HG03103 (cell line): ENCODE results near the gene HDAC4.

ENCODE experiments used
- ATAC-seq: cut with Tn5 transposase; IDR thresholded peaks from one replicate; pipeline ENCODE4 v1.9.1; 2021; ENCODE audit warnings: low read depth; ENCODE audit not compliant: unreplicated experiment

The HDAC4 gene

GRCh38 chr2:239385096-239386000, 15.5 kb downstream of the HDAC4 start:
- no peak for ATAC-seq

- no peak for ATAC-seq
Measured at GRCh38 chr2:239383759-239384156, 17.1 kb downstream of the HDAC4 start.

- no peak for ATAC-seq
Measured at GRCh38 chr2:239383036-239383758, 17.6 kb downstream of the HDAC4 start.

- ATAC-seq, result no peak
Measured at GRCh38 chr2:239382384-239382880, 18.4 kb downstream of the HDAC4 start.

GRCh38 chr2:239381709-239382134, 19.1 kb downstream of the HDAC4 start:
- peak; percentile 52 for ATAC-seq

GRCh38 chr2:239380831-239381708, 19.8 kb downstream of the HDAC4 start:
- ATAC-seq, result peak; percentile 11

GRCh38 chr2:239379641-239380170, 21.1 kb downstream of the HDAC4 start:
- ATAC-seq, result no peak

- ATAC-seq, result no peak
Measured at GRCh38 chr2:239378918-239379640, 21.7 kb downstream of the HDAC4 start.

- no peak for ATAC-seq
Measured at GRCh38 chr2:239378021-239378917, 22.6 kb downstream of the HDAC4 start.

- no peak for ATAC-seq
Measured at GRCh38 chr2:239377591-239377990, 23.2 kb downstream of the HDAC4 start.

- ATAC-seq, result no peak
Measured at GRCh38 chr2:239376942-239377531, 23.8 kb downstream of the HDAC4 start.

GRCh38 chr2:239376351-239376750, 24.5 kb downstream of the HDAC4 start:
- ATAC-seq, result no peak

- no peak for ATAC-seq
Measured at GRCh38 chr2:239375278-239376061, 25.4 kb downstream of the HDAC4 start.

GRCh38 chr2:239374896-239375277, 25.9 kb downstream of the HDAC4 start:
- ATAC-seq, result no peak

- no peak for ATAC-seq
Measured at GRCh38 chr2:239372835-239373234, 28.0 kb downstream of the HDAC4 start.

GRCh38 chr2:239371726-239372686, 28.8 kb downstream of the HDAC4 start:
- ATAC-seq, result no peak
